ENCODE results near the gene HSPB3. TPM values are rescaled to one million over a fixed set of nuclear protein-coding genes. Genes with fewer than 3 reads are reported as not detected.

HSPB3 gene
- total RNA-seq = 0.94 TPM

GRCh38 chr5:54455413-54456157 is at the start of gene HSPB3:
Gene HSPB3, plus strand, starts transcription at chr5:54455699. Its CDS starts 91 bp downstream, at chr5:54455790.

Other genes with a start within 250 kb of the HSPB3 start
- 119 TPM for gene ARL15, start 145.1 kb upstream of the HSPB3 start, total RNA-seq
- 33.2 TPM for gene SNX18, start 62.1 kb downstream of the HSPB3 start, total RNA-seq